NCI-H226 (cell line): ENCODE measurements around the gene NUP58.
A peak's percentile ranks its signal among the peaks of the same experiment; 100 is the strongest.

Experiments used
- DNase-seq: peaks from one replicate; pipeline ENCODE4 v3.0.0-alpha.2; 2015

Gene NUP58, protein sequence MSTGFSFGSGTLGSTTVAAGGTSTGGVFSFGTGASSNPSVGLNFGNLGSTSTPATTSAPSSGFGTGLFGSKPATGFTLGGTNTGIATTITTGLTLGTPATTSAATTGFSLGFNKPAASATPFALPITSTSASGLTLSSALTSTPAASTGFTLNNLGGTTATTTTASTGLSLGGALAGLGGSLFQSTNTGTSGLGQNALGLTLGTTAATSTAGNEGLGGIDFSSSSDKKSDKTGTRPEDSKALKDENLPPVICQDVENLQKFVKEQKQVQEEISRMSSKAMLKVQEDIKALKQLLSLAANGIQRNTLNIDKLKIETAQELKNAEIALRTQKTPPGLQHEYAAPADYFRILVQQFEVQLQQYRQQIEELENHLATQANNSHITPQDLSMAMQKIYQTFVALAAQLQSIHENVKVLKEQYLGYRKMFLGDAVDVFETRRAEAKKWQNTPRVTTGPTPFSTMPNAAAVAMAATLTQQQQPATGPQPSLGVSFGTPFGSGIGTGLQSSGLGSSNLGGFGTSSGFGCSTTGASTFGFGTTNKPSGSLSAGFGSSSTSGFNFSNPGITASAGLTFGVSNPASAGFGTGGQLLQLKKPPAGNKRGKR

DNA sequence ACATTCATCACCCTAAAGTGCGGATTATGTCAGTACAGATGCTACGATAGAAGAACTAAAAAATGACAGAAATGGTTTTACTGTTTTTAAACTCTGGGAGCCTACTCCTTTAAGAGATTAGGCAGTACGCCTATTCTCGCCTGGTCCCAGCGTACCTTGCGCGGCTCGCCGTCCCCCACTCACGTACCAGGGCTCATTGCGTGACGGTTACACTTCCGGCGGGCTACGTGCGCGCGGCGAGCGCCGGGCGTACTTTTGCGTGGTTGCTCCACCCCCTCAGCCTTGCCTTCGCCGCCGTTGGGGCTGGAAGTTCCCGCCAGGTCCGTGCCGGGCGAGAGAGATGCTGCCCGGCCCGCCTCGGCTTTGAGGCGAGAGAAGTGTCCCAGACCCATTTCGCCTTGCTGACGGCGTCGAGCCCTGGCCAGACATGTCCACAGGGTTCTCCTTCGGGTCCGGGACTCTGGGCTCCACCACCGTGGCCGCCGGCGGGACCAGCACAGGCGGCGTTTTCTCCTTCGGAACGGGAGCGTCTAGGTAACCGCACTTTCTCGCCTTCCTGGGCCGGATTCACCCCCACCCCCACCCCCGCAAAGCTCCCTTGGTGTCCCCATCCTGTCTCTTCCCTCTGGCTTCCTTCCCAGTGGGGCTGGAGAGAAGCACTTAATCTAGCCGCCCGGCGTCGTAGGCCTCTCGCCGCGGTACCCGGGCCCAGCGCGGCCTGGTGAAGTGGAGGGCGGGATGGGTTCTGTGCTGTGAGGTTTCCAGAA is at the start of gene NUP58:
NUP58 (plus strand) TSS at position 279 of the 767 bp plus-strand sequence; CDS start at position 428, 149 bp downstream.
- peak; percentile 73 for DNase-seq

- DNase-seq, result no peak
Measured at GRCh38 chr13:25252225-25252624, 49.2 kb upstream of the NUP58 start.

GRCh38 chr13:25252752-25253151 is 48.7 kb upstream of the NUP58 start:
- no peak for DNase-seq

GRCh38 chr13:25253702-25254101 is 47.7 kb upstream of the NUP58 start:
- DNase-seq, result no peak

DNA sequence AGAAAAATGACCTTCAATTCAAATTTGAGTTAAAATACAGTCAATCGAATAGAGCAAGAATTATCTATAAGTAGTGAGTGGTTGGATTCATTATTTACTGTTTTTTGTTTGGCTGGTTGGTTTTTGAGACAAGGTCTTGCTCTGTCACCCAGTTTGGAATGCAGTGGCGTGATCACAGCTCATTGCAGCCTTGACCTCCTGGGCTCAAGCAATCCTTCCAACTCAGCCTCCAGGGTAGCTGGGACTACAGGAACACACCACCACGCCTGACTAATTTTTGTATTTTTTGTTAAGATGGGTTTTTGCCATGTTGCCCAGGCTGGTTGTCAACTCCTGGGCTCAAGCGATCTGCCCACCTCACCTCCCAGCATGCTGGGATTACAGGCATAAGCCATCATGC is 39.2 kb upstream of the NUP58 start:
- DNase-seq, result no peak

DNA sequence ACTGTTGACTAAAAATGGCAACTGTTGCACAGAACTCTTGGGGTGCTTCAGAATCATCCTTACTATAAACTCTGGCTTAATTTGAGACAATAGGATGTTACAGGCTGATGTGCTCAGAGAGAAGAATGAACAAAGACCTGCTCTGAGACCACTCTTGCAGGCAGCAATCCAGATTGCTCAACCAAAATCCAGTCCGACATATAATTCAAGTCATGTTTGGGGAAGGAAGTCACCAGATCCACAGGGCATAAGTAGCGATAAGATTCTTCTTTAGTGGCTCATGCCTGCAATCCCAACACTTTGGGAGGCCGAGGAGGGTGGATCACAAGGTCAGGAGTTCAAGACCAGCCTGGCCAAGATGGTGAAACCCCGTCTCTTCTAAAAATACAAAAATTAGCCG is 34.7 kb upstream of the NUP58 start:
- no peak for DNase-seq

DNA sequence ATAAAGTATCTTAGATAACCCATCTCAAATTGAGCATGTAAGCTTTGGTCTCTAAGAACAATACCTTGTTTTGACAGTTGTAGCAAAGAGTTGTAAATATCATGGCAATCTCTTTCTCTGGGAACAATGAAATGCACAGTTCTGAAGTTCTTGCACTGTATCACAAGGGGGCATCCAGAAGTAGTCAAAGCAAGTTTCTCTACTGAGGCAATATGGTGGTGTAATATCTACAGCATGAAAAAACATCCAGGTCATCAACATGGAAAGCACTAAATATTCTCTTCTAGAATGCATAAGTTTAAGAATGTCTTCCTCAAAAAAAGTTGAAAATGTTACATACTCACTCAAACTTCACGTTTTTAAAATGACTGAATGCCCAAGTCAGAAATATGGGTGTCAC is 33.7 kb upstream of the NUP58 start:
- no peak for DNase-seq

DNA sequence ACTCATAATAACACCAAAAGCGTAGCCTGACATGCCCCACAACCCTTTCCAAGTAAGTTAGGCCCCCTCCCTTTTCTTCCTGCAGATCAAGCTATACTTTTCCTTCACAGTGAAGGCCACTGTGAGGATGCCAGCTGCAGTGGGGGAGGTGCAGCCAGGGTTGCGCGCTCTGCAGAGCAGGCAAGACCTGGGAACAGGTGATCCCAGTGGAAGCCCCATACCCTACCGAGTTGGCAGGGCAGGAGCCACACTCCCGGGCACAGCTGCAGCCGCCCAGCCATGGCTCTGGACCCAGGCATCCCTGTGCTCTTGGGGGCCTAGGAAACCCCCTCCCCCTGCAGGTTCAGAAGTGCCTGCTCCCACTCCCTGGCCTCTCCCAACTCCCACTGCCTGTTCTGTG is 32.9 kb upstream of the NUP58 start:
- no peak for DNase-seq

GRCh38 chr13:25276748-25277147 is 24.7 kb upstream of the NUP58 start:
- DNase-seq, result no peak

GRCh38 chr13:25280396-25280795 is 21.0 kb upstream of the NUP58 start:
- DNase-seq, result no peak

DNA sequence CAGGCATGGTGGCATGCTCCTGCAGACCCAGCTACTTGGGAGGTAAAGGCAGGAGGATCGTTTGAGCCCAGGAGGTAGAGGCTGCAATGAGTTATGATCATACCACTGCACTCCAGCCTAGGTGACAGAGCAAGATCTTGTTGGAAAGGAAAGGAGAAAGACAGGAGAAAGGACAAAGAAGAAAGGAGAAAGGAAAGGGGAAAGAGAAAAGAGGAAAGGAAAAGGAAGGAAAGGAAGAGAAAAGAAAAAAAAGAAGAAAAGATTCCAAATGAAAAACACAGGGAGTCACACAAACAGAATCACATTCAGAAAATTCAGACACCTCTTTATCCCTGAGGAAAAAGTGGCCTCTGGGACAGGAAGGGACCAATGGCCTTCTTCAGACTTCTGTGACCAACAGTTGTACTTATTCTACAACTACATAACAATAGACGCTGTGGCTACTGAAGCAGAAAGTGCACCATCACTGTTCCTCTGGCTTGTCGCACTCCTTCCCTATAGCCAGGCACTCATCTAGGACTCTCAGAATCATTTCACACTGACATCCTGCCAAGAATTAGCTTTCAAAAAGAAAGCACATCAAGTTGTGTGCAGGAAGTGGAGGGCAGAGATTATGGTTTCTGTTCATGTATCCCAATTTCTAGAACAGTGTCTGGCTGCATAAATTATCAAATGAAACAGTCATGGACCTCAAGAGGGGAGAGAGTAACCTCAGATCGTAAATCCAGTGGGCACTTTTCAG is 20.1 kb upstream of the NUP58 start:
- no peak for DNase-seq

GRCh38 chr13:25281935-25282332 is 19.5 kb upstream of the NUP58 start:
- DNase-seq, result no peak

- no peak for DNase-seq
Measured at GRCh38 chr13:25286308-25286968, 15.0 kb upstream of the NUP58 start.

DNA sequence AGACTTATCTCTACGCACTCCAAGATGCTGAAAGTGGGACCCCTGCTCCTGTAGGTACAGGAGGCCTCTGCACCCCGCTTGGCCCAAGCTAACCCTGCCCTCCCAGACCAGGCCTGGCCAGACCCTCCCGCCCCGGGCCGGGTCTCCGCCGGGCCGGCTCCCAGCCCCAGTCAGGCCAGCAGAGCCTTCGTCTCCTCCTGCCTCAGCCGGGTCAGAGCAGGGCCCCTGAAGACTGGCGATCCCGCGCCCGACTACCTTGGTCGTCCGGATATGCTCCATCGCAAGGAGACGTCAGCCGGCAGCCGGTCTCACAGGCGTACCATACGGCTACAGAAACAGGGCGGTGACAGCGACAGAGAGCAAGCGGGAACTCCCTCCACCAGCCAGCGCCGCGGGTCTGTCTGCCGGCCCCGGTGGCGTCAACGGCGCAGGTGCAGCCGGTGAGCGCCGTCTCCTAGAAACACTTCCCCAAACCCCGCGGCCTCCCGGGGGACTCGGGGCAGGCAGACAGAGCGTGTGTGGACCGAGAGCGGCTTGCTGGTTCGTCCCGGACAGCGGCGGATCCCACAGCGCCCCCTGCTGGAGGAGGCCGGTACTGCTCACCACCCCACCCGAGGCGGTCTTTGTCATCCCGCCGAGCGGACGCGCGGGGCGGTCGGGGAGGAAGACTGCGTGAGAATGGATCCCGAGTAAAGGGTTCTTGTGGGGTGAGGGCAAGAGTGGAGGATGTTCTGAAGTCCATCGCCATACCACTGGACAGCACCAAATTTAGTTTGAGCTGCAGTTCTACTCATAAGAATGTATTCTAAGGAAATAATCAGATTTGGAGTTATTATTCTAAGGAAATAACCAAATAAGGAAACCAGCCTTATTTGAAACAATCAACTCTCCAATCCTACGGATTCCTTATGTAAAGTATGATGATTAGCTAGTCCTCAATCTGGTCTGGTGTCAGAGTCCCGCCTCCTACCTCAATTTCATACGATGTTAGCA is 14.2 kb upstream of the NUP58 start, which contains the start of gene MTMR6:
MTMR6 (minus strand) TSS at position 520 of the 993 bp plus-strand sequence; CDS start at position 279, 241 bp downstream.
- peak; percentile 37 for DNase-seq

DNA sequence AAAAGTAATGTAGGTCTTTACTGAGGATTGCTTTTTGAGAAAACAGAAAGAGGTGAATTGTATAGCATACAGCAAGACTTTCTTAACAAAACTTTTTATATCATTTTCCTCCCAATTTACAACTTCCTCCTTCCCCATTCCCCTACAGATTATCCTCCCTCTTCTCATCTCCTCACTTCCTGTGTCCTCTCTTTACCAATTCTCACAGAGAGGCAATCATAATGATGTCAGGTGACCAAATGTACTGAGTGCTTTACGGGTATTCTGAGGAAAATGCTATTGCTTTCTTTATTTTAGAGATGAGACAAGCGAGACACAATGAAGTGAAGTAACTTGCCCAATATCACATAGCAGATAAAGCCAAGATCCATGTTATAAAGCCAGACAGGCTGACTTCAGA is 12.5 kb upstream of the NUP58 start:
- no peak for DNase-seq

GRCh38 chr13:25291691-25292090 is 9.7 kb upstream of the NUP58 start:
- no peak for DNase-seq

- peak; percentile 3 for DNase-seq
Measured at GRCh38 chr13:25292301-25292700, 9.1 kb upstream of the NUP58 start.

- no peak for DNase-seq
Measured at GRCh38 chr13:25295228-25295627, 6.2 kb upstream of the NUP58 start.

- no peak for DNase-seq
Measured at GRCh38 chr13:25295701-25296100, 5.7 kb upstream of the NUP58 start.

- DNase-seq, result no peak
Measured at GRCh38 chr13:25300861-25301346, 521 bp upstream of the NUP58 start.

- DNase-seq, result no peak
Measured at GRCh38 chr13:25302121-25302520, 696 bp downstream of the NUP58 start.
